ENCODE results near the gene CHMP2A. TPM values are rescaled to one million over a fixed set of nuclear protein-coding genes. Genes with fewer than 3 reads are reported as not detected.

CHMP2A gene
- total RNA-seq, 3 donors from 2014 or later, result 74.6 to 157 (median 92.8) TPM

DNA sequence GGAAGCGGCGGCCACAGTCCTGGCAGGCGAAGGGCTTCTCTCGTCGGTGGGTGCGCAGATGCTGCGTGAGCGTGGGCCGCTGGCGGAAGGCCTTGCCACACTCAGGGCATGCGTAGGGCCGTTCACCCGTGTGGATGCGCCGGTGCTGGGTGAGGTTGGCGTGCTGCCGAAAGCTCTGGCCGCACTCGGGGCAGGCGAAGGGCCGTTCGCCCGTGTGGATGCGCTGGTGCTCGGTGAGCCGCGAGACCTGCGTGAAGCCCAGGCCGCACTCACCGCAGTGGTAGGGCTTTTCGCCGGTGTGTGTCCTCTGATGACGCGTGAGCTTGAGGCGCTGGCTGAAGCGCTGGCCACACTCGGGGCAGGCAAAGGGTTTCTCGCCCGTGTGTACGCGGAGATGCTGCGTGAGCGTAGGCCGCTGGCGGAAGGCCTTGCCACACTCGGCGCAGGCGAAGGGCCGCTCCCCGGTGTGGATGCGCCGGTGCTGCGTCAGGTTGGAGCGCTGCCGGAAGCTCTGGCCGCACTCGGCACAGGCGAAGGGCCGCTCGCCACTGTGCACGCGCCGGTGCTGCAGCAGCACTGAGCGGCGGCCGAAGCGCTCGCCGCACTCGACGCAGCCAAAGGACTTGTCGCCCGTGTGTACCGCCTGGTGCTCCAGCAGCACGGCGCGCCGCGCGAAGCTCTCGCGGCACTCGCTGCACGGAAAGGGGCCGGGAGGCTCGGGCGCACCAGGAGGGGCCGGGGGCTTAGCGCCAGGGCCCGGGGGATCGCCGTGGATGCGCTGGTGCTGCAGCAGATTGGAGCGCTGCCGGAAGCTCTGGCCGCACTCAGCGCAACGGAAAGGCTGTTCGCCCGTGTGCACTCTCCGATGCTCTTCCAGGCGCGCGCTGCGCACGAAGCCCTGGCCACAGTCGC is 7.5 kb upstream of the CHMP2A start:
- Histone ChIP-seq H3K36me3 (no peaks in the 10 kb centered on the region), H3K4me3 (peak overlapping the region; percentile 32 to 80 (median 57)), H3K27me3 (no peaks in the 10 kb centered on the region), H3K9me3 (no peaks in the 10 kb centered on the region), H3K27ac (peak overlapping the region; percentile 68 to 86), H3K4me1 (peaks cover 18 to 20% of the 10 kb centered on the region in 2 donors)
- no peak for DNase-seq (ENCODE audit: low spot score in 2 of 2)
- intact Hi-C loops (cut with DNase I; ENCODE audit: low total_unique reads), result no loop called here
- peak; percentile 8 to 36 (median 11) for TF ChIP-seq POLR2AphosphoS5 (IDR thresholded peaks at IDR 0.05)
- no peak for TF ChIP-seq POLR2A (IDR thresholded peaks at IDR 0.05)
- TF ChIP-seq, protein P1, sequence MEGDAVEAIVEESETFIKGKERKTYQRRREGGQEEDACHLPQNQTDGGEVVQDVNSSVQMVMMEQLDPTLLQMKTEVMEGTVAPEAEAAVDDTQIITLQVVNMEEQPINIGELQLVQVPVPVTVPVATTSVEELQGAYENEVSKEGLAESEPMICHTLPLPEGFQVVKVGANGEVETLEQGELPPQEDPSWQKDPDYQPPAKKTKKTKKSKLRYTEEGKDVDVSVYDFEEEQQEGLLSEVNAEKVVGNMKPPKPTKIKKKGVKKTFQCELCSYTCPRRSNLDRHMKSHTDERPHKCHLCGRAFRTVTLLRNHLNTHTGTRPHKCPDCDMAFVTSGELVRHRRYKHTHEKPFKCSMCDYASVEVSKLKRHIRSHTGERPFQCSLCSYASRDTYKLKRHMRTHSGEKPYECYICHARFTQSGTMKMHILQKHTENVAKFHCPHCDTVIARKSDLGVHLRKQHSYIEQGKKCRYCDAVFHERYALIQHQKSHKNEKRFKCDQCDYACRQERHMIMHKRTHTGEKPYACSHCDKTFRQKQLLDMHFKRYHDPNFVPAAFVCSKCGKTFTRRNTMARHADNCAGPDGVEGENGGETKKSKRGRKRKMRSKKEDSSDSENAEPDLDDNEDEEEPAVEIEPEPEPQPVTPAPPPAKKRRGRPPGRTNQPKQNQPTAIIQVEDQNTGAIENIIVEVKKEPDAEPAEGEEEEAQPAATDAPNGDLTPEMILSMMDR (IDR thresholded peaks at IDR 0.05), result no peak

DNA sequence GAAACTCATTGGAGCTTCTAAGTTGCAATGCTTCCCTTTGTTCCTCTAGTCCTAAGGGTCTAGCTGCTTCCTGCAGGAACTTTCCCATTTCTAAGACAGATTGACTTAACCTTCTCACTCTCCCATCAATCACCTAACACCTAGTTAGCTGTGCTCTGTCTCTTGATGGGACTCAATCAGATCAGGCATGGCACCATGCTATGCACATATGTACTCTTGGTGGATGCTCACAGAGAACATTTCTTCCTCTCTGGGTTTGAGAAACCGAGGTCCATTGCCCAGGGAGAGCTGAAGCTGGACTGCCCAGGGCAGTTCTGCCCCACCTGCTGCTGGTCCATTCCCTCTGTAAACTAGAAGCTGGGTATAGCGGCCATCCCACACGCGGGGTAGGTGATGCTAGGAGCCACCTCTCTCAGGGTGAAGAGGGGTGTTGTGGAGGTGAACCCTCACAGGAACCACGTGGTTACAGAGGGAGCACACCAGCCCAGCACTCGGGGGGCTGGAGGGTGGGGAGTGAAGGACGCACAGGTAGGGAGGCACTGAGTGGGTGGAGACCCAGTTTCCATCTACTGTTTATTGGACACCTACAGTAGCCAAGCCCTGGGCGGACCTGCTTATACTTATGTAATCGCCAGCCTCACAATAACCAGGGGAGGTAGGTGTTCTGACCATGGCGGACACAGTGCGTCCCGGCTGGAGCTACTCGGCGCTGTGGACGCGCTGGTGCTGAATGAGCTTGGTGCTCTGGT is 6.6 kb upstream of the CHMP2A start:
- Histone ChIP-seq H3K4me1 (peaks cover 20 to 27% of the 10 kb centered on the region in 2 donors), H3K9me3 (no peaks in the 10 kb centered on the region), H3K27me3 (no peaks in the 10 kb centered on the region), H3K36me3 (no peaks in the 10 kb centered on the region), H3K27ac (peak overlapping the region; percentile 68 to 86), H3K4me3 (peak overlapping the region; percentile 32 to 80 (median 57))
- intact Hi-C loops (cut with DNase I; ENCODE audit: low total_unique reads), result no loop called here
- TF ChIP-seq POLR2A (IDR thresholded peaks at IDR 0.05), result no peak
- no peak for TF ChIP-seq POLR2AphosphoS5 (IDR thresholded peaks at IDR 0.05)
- TF ChIP-seq, protein P1 (IDR thresholded peaks at IDR 0.05), result no peak
- DNase-seq (ENCODE audit: low spot score in 2 of 2), result no peak

DNA sequence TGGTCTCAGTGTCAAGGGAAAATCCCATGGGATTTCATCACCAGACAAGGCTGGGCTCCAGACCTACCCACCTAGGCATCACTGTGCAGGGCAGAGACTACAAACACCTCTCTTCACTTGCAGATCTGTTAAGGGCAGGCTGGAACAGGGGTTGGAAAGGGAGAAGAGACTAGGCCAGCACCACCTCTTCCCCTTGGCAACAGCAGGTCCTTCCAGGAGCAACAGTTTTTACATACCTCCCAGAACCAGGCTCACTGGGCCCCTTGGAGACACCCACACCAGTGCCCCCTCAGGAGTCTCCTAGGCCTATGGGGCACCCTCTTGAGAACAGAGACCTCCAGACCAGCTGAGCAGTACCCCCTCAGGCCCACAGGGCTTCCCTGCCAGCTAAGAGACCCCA is 6.0 kb upstream of the CHMP2A start:
- TF ChIP-seq, protein P1 (IDR thresholded peaks at IDR 0.05), result no peak
- TF ChIP-seq POLR2AphosphoS5 (IDR thresholded peaks at IDR 0.05) (no peak), POLR2A (IDR thresholded peaks at IDR 0.05) (no peak)
- Histone ChIP-seq H3K36me3 (no peaks in the 10 kb centered on the region), H3K27ac (no peak overlapping the region), H3K9me3 (no peaks in the 10 kb centered on the region), H3K4me3 (no peak overlapping the region), H3K4me1 (peaks cover 20 to 29% of the 10 kb centered on the region in 2 donors), H3K27me3 (no peaks in the 10 kb centered on the region)
- no peak for DNase-seq (ENCODE audit: low spot score in 2 of 2)
- intact Hi-C loops (cut with DNase I; ENCODE audit: low total_unique reads), result no loop called here

DNA sequence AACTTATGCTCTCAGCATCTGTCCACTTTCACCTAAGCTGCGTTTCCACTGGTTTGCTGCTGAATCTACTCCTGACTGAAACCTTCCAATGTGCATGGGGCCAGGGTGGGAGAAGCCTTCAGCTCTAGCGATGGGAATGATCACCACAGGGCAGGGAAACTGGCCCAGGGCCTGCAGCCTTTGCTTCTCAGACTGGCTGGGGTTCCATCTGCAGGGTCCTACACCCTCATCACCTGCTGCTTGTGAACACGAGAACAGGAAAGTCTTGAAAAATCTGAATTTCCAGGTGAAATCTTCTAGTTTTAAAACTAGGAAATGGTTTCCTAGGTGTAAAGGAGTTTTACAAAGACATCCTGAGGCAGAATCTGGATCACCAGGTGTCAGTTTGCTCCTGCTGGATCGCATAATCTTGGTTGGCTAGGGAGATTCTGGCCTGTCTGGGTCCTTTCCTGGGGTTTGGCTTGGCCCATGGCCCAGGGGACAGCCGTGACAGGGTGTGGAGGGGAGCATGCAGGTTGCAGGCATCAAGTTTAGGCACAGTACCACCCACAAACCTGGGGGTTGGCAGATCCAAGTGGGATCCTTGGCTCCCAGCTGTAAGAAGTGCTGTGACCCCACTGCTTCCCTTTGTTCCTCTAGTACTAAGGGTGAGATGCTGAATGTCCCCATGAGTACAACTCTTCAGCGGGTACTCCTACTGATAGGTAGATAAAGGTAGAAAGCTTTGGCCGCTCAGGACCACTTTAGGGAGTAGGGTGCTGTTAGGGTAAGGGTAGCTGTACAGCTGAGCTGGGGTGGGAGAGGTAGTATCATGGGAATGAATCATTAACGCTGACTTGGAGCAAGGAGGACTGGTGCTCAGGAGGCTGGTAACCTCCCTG is 5.3 kb upstream of the CHMP2A start:
- intact Hi-C loops (cut with DNase I; ENCODE audit: low total_unique reads), result no loop called here
- Histone ChIP-seq H3K9me3 (no peaks in the 10 kb centered on the region), H3K27ac (peak overlapping the region; percentile 99 to 100), H3K4me3 (peak overlapping the region in 2 of 3 donors; percentile 88 to 90), H3K4me1 (peaks cover 20 to 29% of the 10 kb centered on the region in 2 donors), H3K36me3 (no peaks in the 10 kb centered on the region), H3K27me3 (no peaks in the 10 kb centered on the region)
- TF ChIP-seq POLR2A (IDR thresholded peaks at IDR 0.05) (no peak), POLR2AphosphoS5 (IDR thresholded peaks at IDR 0.05) (no peak)
- TF ChIP-seq, protein P1 (IDR thresholded peaks at IDR 0.05), result no peak
- DNase-seq (ENCODE audit: low spot score in 2 of 2), result no peak

All from breast epithelium (tissue), 4 donors.